Ishikawa (cell line): ENCODE data around the gene COL20A1.

Source experiments
- CEBPB ChIP-seq: IDR thresholded peaks from 2 replicates; pipeline ENCODE4 v1.6.1; 2012
- CREB1 ChIP-seq: IDR thresholded peaks from 2 replicates; pipeline ENCODE4 v1.6.1; 2012; ENCODE audit warnings: low read depth
- EGR1 ChIP-seq: IDR thresholded peaks from 2 replicates; pipeline ENCODE4 v1.6.1; 2012
- EP300 ChIP-seq: IDR thresholded peaks from 2 replicates; pipeline ENCODE4 v1.6.1; 2012; ENCODE audit warnings: borderline replicate concordance
- FOXM1 ChIP-seq: IDR thresholded peaks from 2 replicates; pipeline ENCODE4 v1.6.1; 2012; ENCODE audit warnings: low read depth, borderline replicate concordance
- MAX ChIP-seq: IDR thresholded peaks from 2 replicates; pipeline ENCODE4 v1.6.1; 2012
- NFIC ChIP-seq: IDR thresholded peaks from 2 replicates; pipeline ENCODE4 v1.6.1; 2012
- RAD21 ChIP-seq: IDR thresholded peaks from 2 replicates; pipeline ENCODE4 v1.6.1; 2012; ENCODE audit warnings: low read depth
- TAF1 ChIP-seq: IDR thresholded peaks from 2 replicates; pipeline ENCODE4 v1.6.1; 2012; ENCODE audit warnings: low read depth, mild to moderate bottlenecking
- TCF12 ChIP-seq: IDR thresholded peaks from 2 replicates; pipeline ENCODE4 v1.6.1; 2012; ENCODE audit warnings: low read depth
- TEAD4 ChIP-seq: IDR thresholded peaks from 2 replicates; pipeline ENCODE4 v1.6.1; 2012
- USF1 ChIP-seq: IDR thresholded peaks from 2 replicates; pipeline ENCODE4 v1.6.1; 2012
- YY1 ChIP-seq: IDR thresholded peaks from 2 replicates; pipeline ENCODE4 v1.6.1; 2012; ENCODE audit warnings: low read depth
- ZBTB7A ChIP-seq: IDR thresholded peaks from 2 replicates; pipeline ENCODE4 v1.6.1; 2012; ENCODE audit warnings: low read depth
- TF ChIP-seq, protein P1 (sequence below): IDR thresholded peaks from 2 replicates; pipeline ENCODE4 v1.6.1; 2012; ENCODE audit warnings: low read depth, mild to moderate bottlenecking

Gene COL20A1

DNA sequence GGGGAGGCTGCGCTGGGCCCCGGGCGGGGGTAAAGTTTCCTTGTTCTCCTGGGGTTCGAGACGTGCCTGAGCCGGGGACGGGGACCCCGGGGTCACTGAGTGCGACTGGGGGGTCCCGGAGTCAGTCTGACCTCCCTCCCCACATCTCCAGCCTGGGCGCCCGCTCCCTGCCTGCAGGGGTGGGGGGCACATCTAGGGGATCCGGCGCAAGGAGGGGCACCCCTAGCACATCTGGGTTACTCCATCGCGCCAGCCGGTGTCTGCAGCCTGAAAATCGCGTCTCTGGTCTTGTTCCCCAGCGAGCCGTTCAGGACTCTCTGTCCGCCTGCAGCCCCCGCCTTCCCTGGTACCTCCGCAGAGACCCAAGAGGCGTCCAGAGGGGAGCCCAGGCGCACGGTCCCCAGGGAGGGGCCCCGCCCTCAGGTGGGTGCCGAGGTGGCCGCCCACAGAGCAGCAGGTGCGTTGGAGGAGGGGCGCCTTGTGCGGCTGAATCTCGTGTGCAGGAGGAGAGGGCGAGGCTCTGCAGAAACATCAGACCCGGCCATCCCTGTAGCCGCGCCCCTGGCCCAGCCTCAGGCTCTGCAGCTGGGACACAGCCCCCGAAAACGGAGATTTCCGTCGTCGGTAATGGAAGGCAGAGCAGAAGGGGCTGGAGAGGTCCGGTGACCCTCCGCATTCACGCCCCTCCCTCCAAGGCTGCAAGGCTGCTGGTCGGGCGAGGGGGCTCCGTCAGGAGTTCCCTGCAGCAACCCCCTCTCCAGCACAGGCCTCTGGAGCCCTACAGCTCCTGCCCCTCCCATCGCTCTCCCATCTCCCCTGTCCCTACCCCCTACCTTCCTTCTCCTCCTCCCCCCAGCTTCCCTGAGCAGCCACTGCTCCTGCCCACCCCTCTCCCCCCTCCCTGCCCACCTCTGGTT is 68.8 kb downstream of the COL20A1 start:
- no peak for TF ChIP-seq TAF1
- TF ChIP-seq TEAD4 = no peak
- TF ChIP-seq FOXM1 = no peak
- no peak for TF ChIP-seq RAD21
- TF ChIP-seq, protein P1, sequence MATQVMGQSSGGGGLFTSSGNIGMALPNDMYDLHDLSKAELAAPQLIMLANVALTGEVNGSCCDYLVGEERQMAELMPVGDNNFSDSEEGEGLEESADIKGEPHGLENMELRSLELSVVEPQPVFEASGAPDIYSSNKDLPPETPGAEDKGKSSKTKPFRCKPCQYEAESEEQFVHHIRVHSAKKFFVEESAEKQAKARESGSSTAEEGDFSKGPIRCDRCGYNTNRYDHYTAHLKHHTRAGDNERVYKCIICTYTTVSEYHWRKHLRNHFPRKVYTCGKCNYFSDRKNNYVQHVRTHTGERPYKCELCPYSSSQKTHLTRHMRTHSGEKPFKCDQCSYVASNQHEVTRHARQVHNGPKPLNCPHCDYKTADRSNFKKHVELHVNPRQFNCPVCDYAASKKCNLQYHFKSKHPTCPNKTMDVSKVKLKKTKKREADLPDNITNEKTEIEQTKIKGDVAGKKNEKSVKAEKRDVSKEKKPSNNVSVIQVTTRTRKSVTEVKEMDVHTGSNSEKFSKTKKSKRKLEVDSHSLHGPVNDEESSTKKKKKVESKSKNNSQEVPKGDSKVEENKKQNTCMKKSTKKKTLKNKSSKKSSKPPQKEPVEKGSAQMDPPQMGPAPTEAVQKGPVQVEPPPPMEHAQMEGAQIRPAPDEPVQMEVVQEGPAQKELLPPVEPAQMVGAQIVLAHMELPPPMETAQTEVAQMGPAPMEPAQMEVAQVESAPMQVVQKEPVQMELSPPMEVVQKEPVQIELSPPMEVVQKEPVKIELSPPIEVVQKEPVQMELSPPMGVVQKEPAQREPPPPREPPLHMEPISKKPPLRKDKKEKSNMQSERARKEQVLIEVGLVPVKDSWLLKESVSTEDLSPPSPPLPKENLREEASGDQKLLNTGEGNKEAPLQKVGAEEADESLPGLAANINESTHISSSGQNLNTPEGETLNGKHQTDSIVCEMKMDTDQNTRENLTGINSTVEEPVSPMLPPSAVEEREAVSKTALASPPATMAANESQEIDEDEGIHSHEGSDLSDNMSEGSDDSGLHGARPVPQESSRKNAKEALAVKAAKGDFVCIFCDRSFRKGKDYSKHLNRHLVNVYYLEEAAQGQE = no peak
- no peak for TF ChIP-seq USF1
- no peak for TF ChIP-seq EP300
- no peak for TF ChIP-seq YY1
- no peak for TF ChIP-seq CREB1
- TF ChIP-seq NFIC = no peak
- no peak for TF ChIP-seq ZBTB7A
- TF ChIP-seq CEBPB = no peak
- no peak for TF ChIP-seq MAX

DNA sequence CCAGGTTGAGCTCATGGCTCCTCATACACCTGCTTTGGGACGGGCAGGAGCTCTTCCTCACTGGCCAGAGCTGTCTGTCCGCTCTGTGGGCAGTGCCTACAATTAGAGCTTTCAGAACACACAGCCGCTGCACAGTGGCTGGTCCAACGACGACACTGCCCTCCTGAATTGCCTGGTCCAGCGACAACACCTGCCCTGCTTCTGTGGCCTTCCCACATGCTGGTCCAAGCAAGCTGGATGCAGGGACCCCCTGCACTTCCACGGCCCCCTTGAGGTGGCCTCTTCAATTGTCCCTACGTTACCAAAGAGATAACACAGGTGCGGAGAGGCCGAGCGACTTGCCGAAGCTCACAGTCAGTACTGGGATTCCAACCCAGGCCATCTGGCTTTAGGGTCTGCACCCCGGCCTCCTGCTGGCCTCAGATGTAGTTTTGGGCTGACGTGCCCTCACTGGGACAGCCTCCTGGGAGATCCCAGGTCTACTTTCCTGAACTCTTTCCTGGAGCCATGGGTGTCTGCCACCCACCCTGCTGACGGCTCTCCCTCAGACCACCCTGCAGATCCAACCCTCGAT is 69.5 kb downstream of the COL20A1 start:
- TF ChIP-seq ZBTB7A = no peak
- TF ChIP-seq TCF12 = no peak
- TF ChIP-seq USF1 = no peak

- TF ChIP-seq, protein P1 = no peak
- no peak for TF ChIP-seq MAX
Measured at GRCh38 chr20:63363013-63363957, 70.3 kb downstream of the COL20A1 start.

DNA sequence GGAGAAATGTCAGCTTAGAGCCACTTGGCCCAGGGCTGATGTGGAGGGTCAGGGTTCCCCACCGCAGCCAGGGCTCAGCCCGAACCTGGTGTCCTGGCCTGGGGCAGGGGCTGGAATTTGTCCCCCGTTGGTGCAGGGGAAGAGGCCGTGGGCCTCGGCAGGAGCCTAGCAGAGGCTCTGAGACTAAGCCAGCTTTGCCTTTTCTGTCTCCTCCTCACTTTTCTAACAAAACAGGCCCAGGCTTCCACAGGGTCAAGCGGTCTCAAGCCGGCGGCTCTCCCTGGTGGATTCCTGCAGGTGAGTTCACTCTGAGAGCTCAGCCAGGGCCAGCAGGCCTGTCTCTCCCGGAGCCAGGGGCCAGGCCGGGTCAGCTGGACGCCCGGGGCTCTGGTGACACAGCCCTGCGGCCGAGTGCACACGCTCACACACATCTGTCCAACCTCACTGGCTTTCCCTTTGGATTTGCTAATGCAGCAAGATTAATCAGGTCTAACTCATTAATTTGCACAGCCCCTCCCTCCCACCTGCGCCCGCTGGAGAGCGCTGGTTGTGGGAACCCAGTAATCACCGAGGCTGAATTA is 71.1 kb downstream of the COL20A1 start:
- TF ChIP-seq USF1 = no peak
- TF ChIP-seq EGR1 = no peak
- TF ChIP-seq MAX = no peak
- TF ChIP-seq NFIC = no peak
- TF ChIP-seq, protein P1 = no peak
- TF ChIP-seq RAD21 = no peak
- no peak for TF ChIP-seq FOXM1
- TF ChIP-seq ZBTB7A = no peak
- no peak for TF ChIP-seq TCF12
- no peak for TF ChIP-seq TAF1
- no peak for TF ChIP-seq EP300
- no peak for TF ChIP-seq CEBPB
- no peak for TF ChIP-seq CREB1
- TF ChIP-seq TEAD4 = no peak
- TF ChIP-seq YY1 = no peak
